Mesendoderm (in vitro differentiated cells): ENCODE data around the gene RNF148. TPM values are rescaled to one million over a fixed set of nuclear protein-coding genes. Genes with fewer than 3 reads are reported as not detected.

Experiments used
- DNase-seq: peaks from one replicate; pipeline ENCODE4 v3.0.0; 2013
- H2AK5ac ChIP-seq: 2 replicates; pipeline ENCODE4 v1.6.1; 2013; ENCODE audit warnings: low read length, inconsistent platforms
- H2BK120ac ChIP-seq: 2 replicates; pipeline ENCODE4 v1.6.1; 2013; ENCODE audit warnings: low read depth, mild to moderate bottlenecking, low read length, moderate library complexity, mixed read lengths
- H2BK15ac ChIP-seq: replicated peaks from 2 replicates; pipeline ENCODE4 v1.6.1; 2013; ENCODE audit warnings: low read depth, mild to moderate bottlenecking, moderate library complexity
- H2BK5ac ChIP-seq: 2 replicates; pipeline ENCODE4 v1.6.1; 2013; ENCODE audit warnings: low read length, inconsistent platforms
- H3K18ac ChIP-seq: 2 replicates; pipeline ENCODE4 v1.6.1; 2013; ENCODE audit warnings: mild to moderate bottlenecking, low read length, mixed read lengths
- H3K23ac ChIP-seq: one replicate; pipeline ENCODE4 v1.6.1; 2013; ENCODE audit warnings: low read length
- H3K27ac ChIP-seq: 2 replicates; pipeline ENCODE4 v1.5.1; 2013; ENCODE audit warnings: low read depth, mild to moderate bottlenecking, inconsistent platforms, low read length, moderate library complexity
- H3K27me3 ChIP-seq: 2 replicates; pipeline ENCODE4 v1.6.1; 2013; ENCODE audit warnings: low read length, control low read depth, mild to moderate bottlenecking, inconsistent platforms; ENCODE audit not compliant: insufficient read depth, poor library complexity
- H3K36me3 ChIP-seq: 2 replicates; pipeline ENCODE4 v1.6.1; 2013; ENCODE audit warnings: low read length, inconsistent platforms; ENCODE audit not compliant: control insufficient read depth, insufficient read depth
- H3K4ac ChIP-seq: one replicate; pipeline ENCODE4 v1.6.1; 2013; ENCODE audit warnings: low read depth, mild to moderate bottlenecking, low read length, moderate library complexity
- H3K4me1 ChIP-seq: 2 replicates; pipeline ENCODE4 v1.6.1; 2013; ENCODE audit warnings: low read depth, low read length, inconsistent platforms; ENCODE audit not compliant: control insufficient read depth
- H3K4me2 ChIP-seq: 2 replicates; pipeline ENCODE4 v1.6.1; 2013; ENCODE audit warnings: low read length
- H3K4me3 ChIP-seq: 2 replicates; pipeline ENCODE4 v1.5.1; 2013; ENCODE audit warnings: mild to moderate bottlenecking, low read length
- H3K56ac ChIP-seq: one replicate; pipeline ENCODE4 v1.6.1; 2013; ENCODE audit warnings: low read length
- H3K79me1 ChIP-seq: 2 replicates; pipeline ENCODE4 v1.6.1; 2013; ENCODE audit warnings: low read length, inconsistent platforms
- H3K79me2 ChIP-seq: 2 replicates; pipeline ENCODE4 v1.6.1; 2013; ENCODE audit warnings: mild to moderate bottlenecking, low read length; ENCODE audit not compliant: control insufficient read depth, insufficient read depth
- H3K9ac ChIP-seq: 2 replicates; pipeline ENCODE4 v1.6.1; 2013; ENCODE audit warnings: low read length, inconsistent platforms
- H4K5ac ChIP-seq: one replicate; pipeline ENCODE4 v1.6.1; 2013; ENCODE audit warnings: low read length
- H4K8ac ChIP-seq: one replicate; pipeline ENCODE4 v1.6.1; 2013; ENCODE audit warnings: low read depth, mild to moderate bottlenecking, control low read depth, low read length, moderate library complexity
- WGBS: extraction: QIAGEN DNeasy Blood & Tissue Kit; methylation state at CpG from one replicate; pipeline ENCODE4 v1.1.7; 2013; ENCODE audit warnings: low lambda C conversion rate, missing lambda C conversion rate; ENCODE audit not compliant: insufficient coverage; ENCODE audit errors: extremely low coverage; 5-methylcytosine and 5-hydroxymethylcytosine counted together
- polyA plus RNA-seq, 2 experiments: library from polyadenylated mRNA; stranded (reverse); fragments of 200-250 nt; gene quantifications; one replicate each; pipeline ENCODE4 v1.2.3, GENCODE V29; 2013

The RNF148 gene
- polyA plus RNA-seq (2013, experiment 1 of 2): 0.14 TPM
- polyA plus RNA-seq (2013, experiment 2 of 2): 0.07 TPM

- no peak within 1 kb of the TSS for H3K56ac ChIP-seq
- no CpG with 5 or more reads among the region's 1 CpG for WGBS
- H3K79me1 ChIP-seq: no peaks in the 10 kb centered on the region
- H3K4me2 ChIP-seq: no peak within 1 kb of the TSS
- H3K4me1 ChIP-seq: no peaks in the 10 kb centered on the region
- H2BK5ac ChIP-seq: no peak within 1 kb of the TSS
- H3K23ac ChIP-seq: no peak within 1 kb of the TSS
- H3K27ac ChIP-seq: no peak within 1 kb of the TSS
- H4K8ac ChIP-seq: no peak within 1 kb of the TSS
- DNase-seq: no peak
- no peaks in the 10 kb centered on the region for H3K36me3 ChIP-seq
- H3K9ac ChIP-seq: no peak within 1 kb of the TSS
- H3K18ac ChIP-seq: no peak within 1 kb of the TSS
- H2BK120ac ChIP-seq: no peak within 1 kb of the TSS
- H4K5ac ChIP-seq: no peak within 1 kb of the TSS
- no peak within 1 kb of the TSS for H2BK15ac ChIP-seq
- no peaks in the 10 kb centered on the region for H3K27me3 ChIP-seq
- H3K79me2 ChIP-seq: no peaks in the 10 kb centered on the region
- no peak within 1 kb of the TSS for H2AK5ac ChIP-seq
- no peak within 1 kb of the TSS for H3K4me3 ChIP-seq
- no peak within 1 kb of the TSS for H3K4ac ChIP-seq
These were observed at the start of gene RNF148 for GRCh38 chr7:122702872-122703510. Gene RNF148 (minus strand): TSS chr7:122702922. CDS start chr7:122702750, 172 bp downstream.

- no peak overlapping the region for H3K27ac ChIP-seq
- H3K79me1 ChIP-seq: no peaks in the 10 kb centered on the region
- H4K8ac ChIP-seq: no peak overlapping the region
- H2AK5ac ChIP-seq: no peak overlapping the region
- WGBS: no CpG with 5 or more reads among the region's 2 CpGs
- no peak overlapping the region for H2BK5ac ChIP-seq
- H3K4me1 ChIP-seq: peaks cover 1% of the 10 kb centered on the region
- H4K5ac ChIP-seq: no peak overlapping the region
- no peak overlapping the region for H3K4me2 ChIP-seq
- no peak overlapping the region for H2BK120ac ChIP-seq
- no peak overlapping the region for H3K4me3 ChIP-seq
- no peaks in the 10 kb centered on the region for H3K79me2 ChIP-seq
- no peak overlapping the region for H2BK15ac ChIP-seq
- no peak for DNase-seq
- H3K18ac ChIP-seq: no peak overlapping the region
- no peak overlapping the region for H3K56ac ChIP-seq
- H3K36me3 ChIP-seq: no peaks in the 10 kb centered on the region
- H3K4ac ChIP-seq: no peak overlapping the region
- H3K27me3 ChIP-seq: no peaks in the 10 kb centered on the region
- H3K23ac ChIP-seq: no peak overlapping the region
- H3K9ac ChIP-seq: no peak overlapping the region
These were observed 47.7 kb upstream of the RNF148 start for GRCh38 chr7:122750389-122750788.

- Histone ChIP-seq H4K8ac (no peak overlapping the region), H3K36me3 (no peaks in the 10 kb centered on the region), H2BK15ac (no peak overlapping the region), H3K27ac (no peak overlapping the region), H3K18ac (no peak overlapping the region), H3K79me2 (no peaks in the 10 kb centered on the region), H3K79me1 (no peaks in the 10 kb centered on the region), H3K23ac (no peak overlapping the region), H2AK5ac (no peak overlapping the region), H2BK120ac (no peak overlapping the region), H4K5ac (no peak overlapping the region), H3K4me2 (no peak overlapping the region), H3K4me1 (peaks cover 1% of the 10 kb centered on the region), H3K56ac (no peak overlapping the region), H3K9ac (no peak overlapping the region), H2BK5ac (no peak overlapping the region), H3K4ac (no peak overlapping the region), H3K4me3 (no peak overlapping the region), H3K27me3 (no peaks in the 10 kb centered on the region)
- WGBS: no CpG with 5 or more reads among the region's 2 CpGs
- DNase-seq: no peak
These were observed 45.5 kb upstream of the RNF148 start for GRCh38 chr7:122748195-122748594.

- no peak overlapping the region for H3K56ac ChIP-seq
- H4K5ac ChIP-seq: no peak overlapping the region
- no peaks in the 10 kb centered on the region for H3K36me3 ChIP-seq
- H3K27ac ChIP-seq: no peak overlapping the region
- no peak overlapping the region for H2BK5ac ChIP-seq
- H3K4me3 ChIP-seq: no peak overlapping the region
- H3K4me2 ChIP-seq: no peak overlapping the region
- H3K9ac ChIP-seq: no peak overlapping the region
- no peak overlapping the region for H2AK5ac ChIP-seq
- no peaks in the 10 kb centered on the region for H3K79me2 ChIP-seq
- no peaks in the 10 kb centered on the region for H3K79me1 ChIP-seq
- H3K4ac ChIP-seq: no peak overlapping the region
- WGBS: no CpG with 5 or more reads among the region's 2 CpGs
- no peak overlapping the region for H2BK15ac ChIP-seq
- no peaks in the 10 kb centered on the region for H3K27me3 ChIP-seq
- no peak overlapping the region for H2BK120ac ChIP-seq
- no peak overlapping the region for H3K23ac ChIP-seq
- H3K4me1 ChIP-seq: peaks cover 1% of the 10 kb centered on the region
- no peak for DNase-seq
- H3K18ac ChIP-seq: no peak overlapping the region
- no peak overlapping the region for H4K8ac ChIP-seq
These were observed 44.2 kb upstream of the RNF148 start for GRCh38 chr7:122746948-122747347.

- Histone ChIP-seq H3K4me3 (no peak overlapping the region), H2BK15ac (no peak overlapping the region), H3K27ac (no peak overlapping the region), H3K4me1 (peaks cover 1% of the 10 kb centered on the region), H2BK120ac (no peak overlapping the region), H3K36me3 (no peaks in the 10 kb centered on the region), H2BK5ac (no peak overlapping the region), H2AK5ac (no peak overlapping the region), H4K8ac (no peak overlapping the region), H3K79me1 (no peaks in the 10 kb centered on the region), H4K5ac (no peak overlapping the region), H3K56ac (no peak overlapping the region), H3K79me2 (no peaks in the 10 kb centered on the region), H3K4me2 (no peak overlapping the region), H3K4ac (no peak overlapping the region), H3K27me3 (no peaks in the 10 kb centered on the region), H3K23ac (no peak overlapping the region), H3K9ac (no peak overlapping the region), H3K18ac (no peak overlapping the region)
- DNase-seq: no peak
These were observed 40.5 kb upstream of the RNF148 start for GRCh38 chr7:122743211-122743610.

GRCh38 chr7:122738947-122739346 lies 36.2 kb upstream of the RNF148 start:
- H3K4me2 ChIP-seq: no peak overlapping the region
- no peak overlapping the region for H3K4me3 ChIP-seq
- no peaks in the 10 kb centered on the region for H3K4me1 ChIP-seq
- no peak overlapping the region for H3K56ac ChIP-seq
- H3K27me3 ChIP-seq: no peaks in the 10 kb centered on the region
- H3K79me1 ChIP-seq: no peaks in the 10 kb centered on the region
- H3K9ac ChIP-seq: no peak overlapping the region
- no peak overlapping the region for H3K27ac ChIP-seq
- H3K23ac ChIP-seq: no peak overlapping the region
- H2AK5ac ChIP-seq: no peak overlapping the region
- H4K8ac ChIP-seq: no peak overlapping the region
- WGBS: no CpG with 5 or more reads among the region's 2 CpGs
- H2BK5ac ChIP-seq: no peak overlapping the region
- no peak overlapping the region for H2BK15ac ChIP-seq
- H3K36me3 ChIP-seq: no peaks in the 10 kb centered on the region
- no peak overlapping the region for H4K5ac ChIP-seq
- H3K18ac ChIP-seq: no peak overlapping the region
- H3K79me2 ChIP-seq: no peaks in the 10 kb centered on the region
- DNase-seq: no peak
- H2BK120ac ChIP-seq: no peak overlapping the region
- H3K4ac ChIP-seq: no peak overlapping the region
